Gastrocnemius medialis (tissue), 4 donors: ENCODE results near the gene CCDC188. TPM values are rescaled to one million over a fixed set of nuclear protein-coding genes. Genes with fewer than 3 reads are reported as not detected.

Experiments
- ATAC-seq, 2 donors: fragments of 150-250 bp; one replicate each; pipeline ENCODE4 v1.9.1; 2016
- DNase-seq, 2 donors: peaks; one replicate each; pipeline ENCODE4 v3.0.0-alpha.2; 2019
- H3K27ac ChIP-seq, 4 donors: fragments of 200-600 bp; sonication (generic); 1 replicate in 1 of 4; 2 replicates in 3 of 4; pipeline ENCODE4 v1.5.1; 2016 to 2018; ENCODE audit warnings: mild to moderate bottlenecking in 2 of 4, moderate library complexity in 1 of 4
- H3K27me3 ChIP-seq, 3 donors: fragments of 200-600 bp; sonication (generic) in 2 of 3; 1 replicate in 1 of 3; 2 replicates in 2 of 3; pipeline versions ENCODE4 v1.5.1 to v1.6.0; 2016 to 2019; ENCODE audit warnings: mild to moderate bottlenecking in 1 of 3, moderate library complexity in 1 of 3
- H3K36me3 ChIP-seq, 2 donors: fragments of 200-600 bp; sonication (generic) in 1 of 2; one replicate each; pipeline ENCODE4 v1.5.1; 2017 to 2018
- H3K4me1 ChIP-seq, 2 donors: fragments of 200-600 bp; sonication (generic) in 1 of 2; one replicate each; pipeline ENCODE4 v1.5.1; 2016 to 2017; ENCODE audit warnings: mild to moderate bottlenecking in 2 of 2
- H3K4me3 ChIP-seq, 4 donors: fragments of 200-600 bp; sonication (generic) in 3 of 4; 1 replicate in 1 of 4; 2 replicates in 3 of 4; pipeline ENCODE4 v1.5.1; 2016 to 2019; ENCODE audit warnings: mild to moderate bottlenecking in 2 of 4
- H3K9me3 ChIP-seq, 3 donors: fragments of 200-600 bp; sonication (generic) in 2 of 3; 1 replicate in 1 of 3; 2 replicates in 2 of 3; pipeline ENCODE4 v1.5.1; 2016 to 2019
- CTCF ChIP-seq, 5 experiments: fragments of 450-650 bp in 3 of 5; fragments of 200-600 bp in 2 of 5; sonication (generic) in 2 of 5; IDR thresholded peaks in 4 of 5; conservative IDR thresholded peaks in 1 of 5; 1 replicate in 4 of 5; 2 replicates in 1 of 5; pipeline ENCODE4 v1.5.1; 2016 to 2019; ENCODE audit warnings: antibody characterized with exemption in 5 of 5, mild to moderate bottlenecking in 3 of 5, moderate library complexity in 3 of 5
- POLR2A ChIP-seq, 2 donors: fragments of 450-650 bp; IDR thresholded peaks; one replicate each; pipeline ENCODE4 v1.6.1; 2017; ENCODE audit warnings: antibody characterized with exemption in 2 of 2, mild to moderate bottlenecking in 2 of 2, moderate library complexity in 2 of 2
- in situ Hi-C, 4 donors: fragments of 200-750 bp; cut with MboI; loops; one replicate each; pipeline versions ENCODE4 v1.15.0 to v1.8.0; 2017; ENCODE audit warnings: low sequenced_read_pairs in 4 of 4
- intact Hi-C: fragments of 100-400 bp; cut with DNase I; formaldehyde crosslinking; loops from one replicate; pipeline ENCODE4 v1.15.1; 2023; ENCODE audit warnings: low total_unique reads
- total RNA-seq, 4 donors: library from RNA; depleted of rRNA; stranded (reverse); fragments of >200 nt; gene quantifications; one replicate each; pipeline versions ENCODE4 v1.1.0 to v1.2.3, GENCODE V29; 2016

Gene CCDC188
- total RNA-seq, 4 donors from 2014 or later: 0.82 to 3.5 TPM; not detected in 2

GRCh38 chr22:20131597-20131858 lies 19.3 kb downstream of the CCDC188 start, which contains the start of gene ZDHHC8:
Gene ZDHHC8 (plus strand): TSS chr22:20131804. CDS start chr22:20131948, 144 bp downstream.
- Histone ChIP-seq H3K4me1 (peaks cover 28 to 53% of the 10 kb centered on the region in 2 donors), H3K9me3 (no peaks in the 10 kb centered on the region), H3K36me3 (peaks cover 0 to 9% of the 10 kb centered on the region in 2 donors), H3K27me3 (no peaks in the 10 kb centered on the region), H3K4me3 (peak within 1 kb of the TSS; percentile 93 to 100 (median 98)), H3K27ac (peak within 1 kb of the TSS; percentile 94 to 99 (median 98))
- ATAC-seq (peak; percentile 82 to 84), DNase-seq (no peak)
- in situ Hi-C loops (no loop called here), intact Hi-C loops (loop anchor here (1.0 to 5.0 kb wide), 2 partner anchors 14 to 109 kb away; partner anchors contain the start of genes TANGO2 and TRMT2A)
- no peak for TF ChIP-seq POLR2A (IDR thresholded peaks at IDR 0.05)
- TF ChIP-seq CTCF (IDR thresholded peaks at IDR 0.05 in 4 of 5, conservative IDR thresholded peaks at IDR 0.05 in 1 of 5): no peak

- Histone ChIP-seq H3K9me3 (no peaks in the 10 kb centered on the region), H3K4me1 (peaks cover 26 to 50% of the 10 kb centered on the region in 2 donors), H3K36me3 (peaks cover 0 to 14% of the 10 kb centered on the region in 2 donors), H3K4me3 (peak overlapping the region; percentile 78 to 100 (median 95)), H3K27ac (peak overlapping the region; percentile 94 to 99 (median 98)), H3K27me3 (no peaks in the 10 kb centered on the region)
- DNase-seq (peak; percentile 81 to 87), ATAC-seq (peak; percentile 81 to 83)
- intact Hi-C loops: loop anchor here (1.0 to 5.0 kb wide), 3 partner anchors 14 to 109 kb away; partner anchors contain the start of genes DGCR8, TANGO2 and TRMT2A
- in situ Hi-C loops: no loop called here
- TF ChIP-seq CTCF (IDR thresholded peaks at IDR 0.05 in 4 of 5, conservative IDR thresholded peaks at IDR 0.05 in 1 of 5) (no peak), POLR2A (IDR thresholded peaks at IDR 0.05) (peak in 1 of 2 donors; percentile 22)
Observed at GRCh38 chr22:20130731-20131596, 19.9 kb downstream of the CCDC188 start.

- no peak for ATAC-seq
- intact Hi-C loops: loop anchor here (1.0 to 5.0 kb wide), 2 partner anchors 50 to 108 kb away; partner anchors contain the start of genes DGCR8 and TANGO2
- Histone ChIP-seq H3K27ac (peak overlapping the region in 3 of 4 donors; percentile 98 to 99 (median 98)), H3K9me3 (no peaks in the 10 kb centered on the region), H3K27me3 (no peaks in the 10 kb centered on the region), H3K4me1 (peaks cover 27 to 48% of the 10 kb centered on the region in 2 donors), H3K36me3 (peaks cover 0 to 21% of the 10 kb centered on the region in 2 donors), H3K4me3 (peak overlapping the region in 2 of 4 donors; percentile 93 to 100)
- TF ChIP-seq POLR2A (IDR thresholded peaks at IDR 0.05) (no peak), CTCF (IDR thresholded peaks at IDR 0.05 in 4 of 5, conservative IDR thresholded peaks at IDR 0.05 in 1 of 5) (no peak)
- in situ Hi-C loops: no loop called here
- no peak for DNase-seq
Observed at GRCh38 chr22:20130319-20130718, 20.5 kb downstream of the CCDC188 start.

- no peaks in the 10 kb centered on the region for H3K27me3 ChIP-seq
- ATAC-seq: no peak
- H3K27ac ChIP-seq: peak overlapping the region in 1 of 4 donors; percentile 99
- H3K4me3 ChIP-seq: no peak overlapping the region
- in situ Hi-C loops: no loop called here
- intact Hi-C loops: loop anchor here (1.0 to 5.0 kb wide), 3 partner anchors 49 to 157 kb away; partner anchors contain the start of genes DGCR8 and TANGO2
- no peak for TF ChIP-seq CTCF (IDR thresholded peaks at IDR 0.05 in 4 of 5, conservative IDR thresholded peaks at IDR 0.05 in 1 of 5)
- TF ChIP-seq POLR2A (IDR thresholded peaks at IDR 0.05): no peak
- peaks cover 23 to 42% of the 10 kb centered on the region in 2 donors for H3K4me1 ChIP-seq
- no peak for DNase-seq
- H3K36me3 ChIP-seq: peaks cover 0 to 22% of the 10 kb centered on the region in 2 donors
- H3K9me3 ChIP-seq: no peaks in the 10 kb centered on the region
Observed at GRCh38 chr22:20129747-20130014, 21.2 kb downstream of the CCDC188 start.
